ENCODE data around the gene KIF3C. TPM values are rescaled to one million over a fixed set of nuclear protein-coding genes. Genes with fewer than 3 reads are reported as not detected.

KIF3C gene
- total and polyA plus RNA-seq, 2 donors: 1.8 to 3.1 TPM

GRCh38 chr2:25991965-25992364, 9.7 kb upstream of the KIF3C start:
- Histone ChIP-seq H3K27ac (ENCODE audit: low read depth in 1 of 2, low read length in 1 of 2) (no peak overlapping the region), H3K4me3 (ENCODE audit: low read length in 2 of 2) (no peak overlapping the region)
- 66% methylated on average over 3 of the region's 3 CpGs for WGBS

GRCh38 chr2:25989154-25989553, 6.9 kb upstream of the KIF3C start:
- no peak overlapping the region for H3K4me3 ChIP-seq (ENCODE audit: low read length in 2 of 2)
- no peaks in the 10 kb centered on the region for H3K36me3 ChIP-seq (ENCODE audit: control insufficient read depth in 2 of 2, insufficient read depth in 2 of 2, low read length in 1 of 2)
- WGBS: 93% methylated on average over 4 of the region's 4 CpGs
- H3K4me1 ChIP-seq (ENCODE audit: control insufficient read depth in 2 of 2, insufficient read depth in 2 of 2, low read length in 2 of 2): no peaks in the 10 kb centered on the region
- H3K9me3 ChIP-seq (ENCODE audit: control insufficient read depth in 2 of 2, insufficient read depth in 1 of 2, low read length in 1 of 2): no peaks in the 10 kb centered on the region
- DNase-seq (ENCODE audit: low read depth in 6 of 9, low spot score in 9 of 9): no peak
- no peaks in the 10 kb centered on the region for H3K27me3 ChIP-seq (ENCODE audit: control insufficient read depth in 2 of 2, insufficient read depth in 1 of 2, low read length in 1 of 2)
- no peak overlapping the region for H3K27ac ChIP-seq (ENCODE audit: low read depth in 1 of 2, low read length in 1 of 2)

More at GRCh38 chr2:25991965-25992364, 9.7 kb upstream of the KIF3C start:
- Histone ChIP-seq H3K27me3 (ENCODE audit: control insufficient read depth in 2 of 2, insufficient read depth in 1 of 2, low read length in 1 of 2) (no peaks in the 10 kb centered on the region), H3K4me1 (ENCODE audit: control insufficient read depth in 2 of 2, insufficient read depth in 2 of 2, low read length in 2 of 2) (no peaks in the 10 kb centered on the region), H3K9me3 (ENCODE audit: control insufficient read depth in 2 of 2, insufficient read depth in 1 of 2, low read length in 1 of 2) (no peaks in the 10 kb centered on the region), H3K36me3 (ENCODE audit: control insufficient read depth in 2 of 2, insufficient read depth in 2 of 2, low read length in 1 of 2) (no peaks in the 10 kb centered on the region)
- DNase-seq (ENCODE audit: low read depth in 6 of 9, low spot score in 9 of 9): no peak

GRCh38 chr2:25988134-25988533, 5.8 kb upstream of the KIF3C start:
- no peaks in the 10 kb centered on the region for H3K9me3 ChIP-seq (ENCODE audit: control insufficient read depth in 2 of 2, insufficient read depth in 1 of 2, low read length in 1 of 2)
- H3K27me3 ChIP-seq (ENCODE audit: control insufficient read depth in 2 of 2, insufficient read depth in 1 of 2, low read length in 1 of 2): no peaks in the 10 kb centered on the region
- no peak overlapping the region for H3K4me3 ChIP-seq (ENCODE audit: low read length in 2 of 2)
- no peak for DNase-seq (ENCODE audit: low read depth in 6 of 9, low spot score in 9 of 9)
- no peaks in the 10 kb centered on the region for H3K36me3 ChIP-seq (ENCODE audit: control insufficient read depth in 2 of 2, insufficient read depth in 2 of 2, low read length in 1 of 2)
- H3K4me1 ChIP-seq (ENCODE audit: control insufficient read depth in 2 of 2, insufficient read depth in 2 of 2, low read length in 2 of 2): no peaks in the 10 kb centered on the region
- no peak overlapping the region for H3K27ac ChIP-seq (ENCODE audit: low read depth in 1 of 2, low read length in 1 of 2)
- 97% methylated on average over 9 of the region's 9 CpGs for WGBS

GRCh38 chr2:25983735-25984134, 1.4 kb upstream of the KIF3C start:
- peaks cover 0 to 2% of the 10 kb centered on the region in 2 donors for H3K27me3 ChIP-seq (ENCODE audit: control insufficient read depth in 2 of 2, insufficient read depth in 1 of 2, low read length in 1 of 2)
- H3K4me3 ChIP-seq (ENCODE audit: low read length in 2 of 2): no peak overlapping the region
- no peak for DNase-seq (ENCODE audit: low read depth in 6 of 9, low spot score in 9 of 9)
- H3K9me3 ChIP-seq (ENCODE audit: control insufficient read depth in 2 of 2, insufficient read depth in 1 of 2, low read length in 1 of 2): peaks cover 0 to 6% of the 10 kb centered on the region in 2 donors
- peaks cover 11 to 12% of the 10 kb centered on the region in 2 donors for H3K4me1 ChIP-seq (ENCODE audit: control insufficient read depth in 2 of 2, insufficient read depth in 2 of 2, low read length in 2 of 2)
- no peaks in the 10 kb centered on the region for H3K36me3 ChIP-seq (ENCODE audit: control insufficient read depth in 2 of 2, insufficient read depth in 2 of 2, low read length in 1 of 2)
- no peak overlapping the region for H3K27ac ChIP-seq (ENCODE audit: low read depth in 1 of 2, low read length in 1 of 2)

- Histone ChIP-seq H3K36me3 (ENCODE audit: control insufficient read depth in 2 of 2, insufficient read depth in 2 of 2, low read length in 1 of 2) (no peaks in the 10 kb centered on the region), H3K9me3 (ENCODE audit: control insufficient read depth in 2 of 2, insufficient read depth in 1 of 2, low read length in 1 of 2) (peaks cover 0 to 6% of the 10 kb centered on the region in 2 donors), H3K4me3 (ENCODE audit: low read length in 2 of 2) (peak overlapping the region; percentile 75 to 82), H3K27me3 (ENCODE audit: control insufficient read depth in 2 of 2, insufficient read depth in 1 of 2, low read length in 1 of 2) (peaks cover 0 to 2% of the 10 kb centered on the region in 2 donors), H3K4me1 (ENCODE audit: control insufficient read depth in 2 of 2, insufficient read depth in 2 of 2, low read length in 2 of 2) (peaks cover 11 to 12% of the 10 kb centered on the region in 2 donors), H3K27ac (ENCODE audit: low read depth in 1 of 2, low read length in 1 of 2) (no peak overlapping the region)
- DNase-seq (ENCODE audit: low read depth in 6 of 9, low spot score in 9 of 9): no peak
- 85% methylated on average over 15 of the region's 15 CpGs for WGBS
These were observed 627 bp upstream of the KIF3C start for GRCh38 chr2:25982968-25983280.

- Histone ChIP-seq H3K36me3 (ENCODE audit: control insufficient read depth in 2 of 2, insufficient read depth in 2 of 2, low read length in 1 of 2) (no peaks in the 10 kb centered on the region), H3K27ac (ENCODE audit: low read depth in 1 of 2, low read length in 1 of 2) (peak overlapping the region; percentile 42 to 66), H3K4me1 (ENCODE audit: control insufficient read depth in 2 of 2, insufficient read depth in 2 of 2, low read length in 2 of 2) (peaks cover 11 to 12% of the 10 kb centered on the region in 2 donors), H3K9me3 (ENCODE audit: control insufficient read depth in 2 of 2, insufficient read depth in 1 of 2, low read length in 1 of 2) (peaks cover 0 to 6% of the 10 kb centered on the region in 2 donors), H3K4me3 (ENCODE audit: low read length in 2 of 2) (peak overlapping the region; percentile 75 to 82), H3K27me3 (ENCODE audit: control insufficient read depth in 2 of 2, insufficient read depth in 1 of 2, low read length in 1 of 2) (peaks cover 0 to 2% of the 10 kb centered on the region in 2 donors)
- no peak for DNase-seq (ENCODE audit: low read depth in 6 of 9, low spot score in 9 of 9)
- WGBS: 27% methylated on average over 44 of the region's 44 CpGs
These were observed 563 bp downstream of the KIF3C start for GRCh38 chr2:25981596-25982272.

GRCh38 chr2:25980951-25981350, 1.3 kb downstream of the KIF3C start:
- 98% methylated on average over 14 of the region's 14 CpGs for WGBS
- H3K27me3 ChIP-seq (ENCODE audit: control insufficient read depth in 2 of 2, insufficient read depth in 1 of 2, low read length in 1 of 2): peaks cover 0 to 2% of the 10 kb centered on the region in 2 donors
- peaks cover 0 to 6% of the 10 kb centered on the region in 2 donors for H3K9me3 ChIP-seq (ENCODE audit: control insufficient read depth in 2 of 2, insufficient read depth in 1 of 2, low read length in 1 of 2)
- no peak overlapping the region for H3K4me3 ChIP-seq (ENCODE audit: low read length in 2 of 2)
- no peak overlapping the region for H3K27ac ChIP-seq (ENCODE audit: low read depth in 1 of 2, low read length in 1 of 2)
- H3K4me1 ChIP-seq (ENCODE audit: control insufficient read depth in 2 of 2, insufficient read depth in 2 of 2, low read length in 2 of 2): peaks cover 11 to 12% of the 10 kb centered on the region in 2 donors
- no peaks in the 10 kb centered on the region for H3K36me3 ChIP-seq (ENCODE audit: control insufficient read depth in 2 of 2, insufficient read depth in 2 of 2, low read length in 1 of 2)
- DNase-seq (ENCODE audit: low read depth in 6 of 9, low spot score in 9 of 9): no peak

GRCh38 chr2:25980076-25980887, 2.0 kb downstream of the KIF3C start:
- Histone ChIP-seq H3K4me1 (ENCODE audit: control insufficient read depth in 2 of 2, insufficient read depth in 2 of 2, low read length in 2 of 2) (peaks cover 11 to 12% of the 10 kb centered on the region in 2 donors), H3K27ac (ENCODE audit: low read depth in 1 of 2, low read length in 1 of 2) (no peak overlapping the region), H3K4me3 (ENCODE audit: low read length in 2 of 2) (no peak overlapping the region), H3K27me3 (ENCODE audit: control insufficient read depth in 2 of 2, insufficient read depth in 1 of 2, low read length in 1 of 2) (peaks cover 0 to 2% of the 10 kb centered on the region in 2 donors), H3K36me3 (ENCODE audit: control insufficient read depth in 2 of 2, insufficient read depth in 2 of 2, low read length in 1 of 2) (no peaks in the 10 kb centered on the region), H3K9me3 (ENCODE audit: control insufficient read depth in 2 of 2, insufficient read depth in 1 of 2, low read length in 1 of 2) (peaks cover 0 to 6% of the 10 kb centered on the region in 2 donors)
- no peak for DNase-seq (ENCODE audit: low read depth in 6 of 9, low spot score in 9 of 9)
- WGBS: 98% methylated on average over 29 of the region's 29 CpGs

- H3K4me1 ChIP-seq (ENCODE audit: control insufficient read depth in 2 of 2, insufficient read depth in 2 of 2, low read length in 2 of 2): peaks cover 11 to 12% of the 10 kb centered on the region in 2 donors
- no peak overlapping the region for H3K4me3 ChIP-seq (ENCODE audit: low read length in 2 of 2)
- H3K36me3 ChIP-seq (ENCODE audit: control insufficient read depth in 2 of 2, insufficient read depth in 2 of 2, low read length in 1 of 2): no peaks in the 10 kb centered on the region
- H3K9me3 ChIP-seq (ENCODE audit: control insufficient read depth in 2 of 2, insufficient read depth in 1 of 2, low read length in 1 of 2): peaks cover 0 to 6% of the 10 kb centered on the region in 2 donors
- H3K27ac ChIP-seq (ENCODE audit: low read depth in 1 of 2, low read length in 1 of 2): no peak overlapping the region
- peaks cover 0 to 2% of the 10 kb centered on the region in 2 donors for H3K27me3 ChIP-seq (ENCODE audit: control insufficient read depth in 2 of 2, insufficient read depth in 1 of 2, low read length in 1 of 2)
- no peak for DNase-seq (ENCODE audit: low read depth in 6 of 9, low spot score in 9 of 9)
- 96% methylated on average over 2 of the region's 2 CpGs for WGBS
These were observed 3.3 kb downstream of the KIF3C start for GRCh38 chr2:25979001-25979400.

All from thymus (tissue), 11 donors.